HG03520 (cell line): ENCODE data around the gene SCTR.

Experiments used
- ATAC-seq: cut with Tn5 transposase; IDR thresholded peaks from one replicate; pipeline ENCODE4 v1.9.1; 2021; ENCODE audit warnings: mild to moderate bottlenecking, moderate library complexity; ENCODE audit not compliant: unreplicated experiment

SCTR gene

DNA sequence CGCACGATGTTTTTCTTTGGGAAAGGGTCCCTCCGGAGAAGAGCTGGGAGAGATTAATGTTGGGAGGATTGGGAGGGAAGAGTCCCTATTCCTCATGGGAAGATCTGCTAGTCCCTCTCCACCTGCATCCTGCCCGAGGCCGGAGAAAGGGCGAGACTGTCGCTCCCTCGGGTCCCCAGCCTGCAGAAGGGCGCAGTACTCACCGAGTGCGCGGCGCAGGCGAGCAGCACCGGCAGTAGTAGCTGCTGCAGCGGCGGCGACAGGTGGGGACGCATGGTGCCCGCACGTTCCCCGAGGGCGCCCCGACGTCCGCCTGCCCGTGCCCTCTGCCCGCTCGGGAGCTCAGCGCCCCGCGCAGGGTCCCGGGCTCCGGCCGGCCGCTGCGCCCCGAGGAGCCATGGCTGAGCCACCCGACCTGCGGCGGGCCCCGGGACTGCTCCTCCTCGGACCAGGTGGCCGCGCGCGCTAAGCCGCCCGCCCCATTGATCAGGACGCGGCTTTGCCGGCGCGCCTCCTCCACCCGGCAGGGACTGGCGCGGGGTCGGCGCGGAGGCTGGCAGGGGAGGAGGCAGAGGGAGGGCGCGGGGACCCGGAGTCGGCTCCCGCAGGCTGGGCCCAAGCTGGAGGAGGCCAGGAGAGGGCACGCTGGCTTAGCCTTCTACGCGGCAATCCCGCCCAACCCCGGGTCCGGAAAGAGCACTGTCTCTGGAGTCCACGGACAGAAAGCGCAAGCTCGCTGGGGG lies at the start of gene SCTR:
Gene SCTR (minus strand): TSS at position 532 of the 743 bp plus-strand sequence. CDS start 257 bp downstream, at position 275.
- ATAC-seq = no peak

DNA sequence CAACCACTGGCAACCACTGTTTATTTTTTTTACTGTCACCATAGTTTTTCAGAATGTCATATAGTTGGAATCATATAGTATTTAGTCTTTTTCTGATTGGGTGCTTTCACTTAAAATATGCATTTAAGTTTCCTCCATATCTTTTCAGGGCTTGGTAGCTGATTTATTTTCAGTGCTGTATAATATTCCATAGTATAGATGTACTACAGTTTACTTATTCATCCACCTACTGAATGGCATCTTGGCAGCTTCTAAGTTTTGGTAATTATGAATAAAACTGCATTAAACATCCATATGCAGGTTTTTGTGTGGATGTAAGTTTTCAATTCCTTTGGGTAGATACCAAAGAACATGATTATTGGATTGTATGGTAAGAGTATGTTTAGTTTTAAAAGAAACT lies 43.0 kb upstream of the SCTR start:
- ATAC-seq = no peak

DNA sequence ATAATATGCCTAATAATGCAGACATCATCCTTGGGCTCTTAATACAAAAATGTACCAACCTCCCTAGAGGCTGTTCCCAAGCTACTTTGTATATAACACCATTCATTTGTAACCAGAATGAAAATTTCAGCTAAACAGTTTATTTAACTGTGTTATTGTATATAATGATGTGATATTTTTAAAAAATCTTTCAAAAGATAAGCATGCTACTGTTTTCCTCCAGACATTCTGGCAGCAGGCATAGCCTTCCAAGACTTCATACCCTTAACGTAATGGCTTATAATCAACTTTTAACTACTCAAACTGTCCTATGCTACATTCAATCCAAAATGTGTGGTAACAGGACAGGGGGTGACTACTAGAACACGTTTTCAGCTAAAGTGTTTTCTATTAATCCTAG lies 41.2 kb upstream of the SCTR start:
- ATAC-seq = no peak

DNA sequence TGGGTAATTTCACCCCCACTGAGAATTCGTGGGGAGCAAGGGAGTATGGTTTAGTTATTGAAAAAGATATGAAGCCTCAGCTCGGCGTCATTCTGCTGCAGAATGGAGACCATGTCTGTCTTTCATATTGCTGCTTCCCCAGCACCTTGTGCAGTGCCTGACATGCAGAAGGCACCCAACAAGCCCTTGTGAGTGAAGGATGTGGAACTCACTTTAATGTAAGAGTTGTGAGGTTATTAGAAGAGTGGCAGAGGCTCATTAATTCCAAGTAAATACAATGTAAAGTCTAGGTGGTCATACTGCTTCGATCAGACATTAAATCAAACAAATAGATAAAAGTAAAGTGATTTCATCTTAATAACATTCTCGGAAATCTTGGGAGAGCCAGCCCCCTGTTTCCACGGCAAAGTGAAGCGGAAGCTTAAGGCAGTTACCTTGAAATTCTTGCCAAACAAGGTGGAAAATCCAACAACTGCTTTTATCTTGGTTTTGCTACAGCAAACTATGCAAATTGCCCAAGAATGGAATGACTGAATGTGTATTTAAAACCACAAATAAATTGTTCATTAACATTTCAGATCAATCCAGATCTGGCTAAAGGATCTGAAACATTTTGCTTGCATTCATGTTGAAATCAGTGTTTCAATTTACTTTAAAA lies 29.5 kb upstream of the SCTR start:
- ATAC-seq = no peak

DNA sequence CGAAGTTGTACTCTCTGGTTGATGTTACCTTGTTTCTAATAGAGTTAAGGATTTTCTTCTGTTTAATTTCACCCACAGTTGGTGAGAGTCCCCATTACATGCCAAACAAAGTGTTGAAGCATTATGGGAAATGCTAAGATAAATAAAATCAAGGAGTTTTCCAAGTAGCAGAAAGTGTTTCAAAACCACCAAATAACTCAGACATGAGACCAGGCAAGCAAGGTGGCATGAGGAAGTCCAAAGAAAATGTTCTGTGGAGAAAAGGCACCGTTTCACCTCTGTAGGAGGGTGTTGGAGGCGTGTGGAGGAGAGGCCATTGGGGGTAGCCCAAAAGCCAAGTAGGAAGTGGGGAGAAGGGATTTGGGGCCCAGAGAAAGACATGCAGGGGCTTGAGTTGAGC lies 28.6 kb upstream of the SCTR start:
- ATAC-seq = no peak

DNA sequence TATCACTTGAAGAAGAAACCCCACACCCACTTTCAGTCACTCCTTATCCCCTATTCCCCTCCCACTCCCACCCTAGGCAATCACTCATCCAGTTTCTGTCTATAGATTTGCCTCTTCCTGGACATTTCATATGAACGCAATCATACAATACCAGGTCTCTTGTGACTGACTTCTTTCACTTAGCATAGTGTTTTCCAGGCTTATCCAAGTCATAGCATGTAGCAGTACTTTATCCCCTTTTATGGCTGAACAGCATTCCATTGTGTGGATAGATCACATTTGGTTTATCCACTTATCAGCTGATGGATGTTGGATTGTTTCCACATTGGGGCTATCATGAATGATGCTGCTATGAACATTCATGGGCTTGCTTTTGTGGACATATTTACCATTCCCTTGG lies 26.6 kb upstream of the SCTR start:
- no peak for ATAC-seq

DNA sequence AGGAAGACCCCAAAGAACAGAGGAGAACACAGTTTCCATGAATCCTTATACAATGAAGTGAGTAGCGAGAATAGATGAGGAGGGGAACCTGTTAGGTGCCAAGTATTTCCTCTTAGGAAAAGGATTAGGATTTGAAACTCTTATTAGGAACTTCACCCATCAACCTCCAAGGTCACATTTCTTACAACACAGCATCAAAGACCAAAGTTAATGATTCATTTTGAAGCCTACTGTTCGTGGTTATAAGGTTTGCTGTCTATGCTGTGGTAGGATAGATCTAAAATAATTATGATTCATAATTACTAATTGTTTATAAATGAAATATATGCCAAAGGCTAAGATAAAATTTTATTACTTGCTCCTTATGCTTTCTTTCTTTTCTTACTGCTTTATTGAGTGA lies 26.1 kb upstream of the SCTR start:
- ATAC-seq = no peak

DNA sequence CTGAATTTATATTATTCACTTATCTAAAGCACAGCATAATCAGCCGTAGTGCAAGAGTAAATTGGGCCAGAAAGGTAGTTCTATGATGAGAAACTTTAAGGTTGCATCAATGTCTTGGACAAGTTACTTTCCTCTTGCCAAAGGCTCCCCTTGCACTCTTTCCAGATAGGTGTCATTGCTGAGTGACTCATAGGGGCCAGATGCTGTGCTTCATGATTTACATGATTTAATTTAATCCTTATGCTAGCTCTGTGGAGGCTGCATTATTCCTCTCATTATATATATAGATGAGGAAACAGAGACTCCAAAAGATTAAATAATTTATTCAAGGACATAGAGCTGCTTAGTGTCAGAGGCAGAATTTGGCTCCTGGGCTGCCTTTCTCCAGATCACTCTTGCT lies 25.0 kb upstream of the SCTR start:
- no peak for ATAC-seq

DNA sequence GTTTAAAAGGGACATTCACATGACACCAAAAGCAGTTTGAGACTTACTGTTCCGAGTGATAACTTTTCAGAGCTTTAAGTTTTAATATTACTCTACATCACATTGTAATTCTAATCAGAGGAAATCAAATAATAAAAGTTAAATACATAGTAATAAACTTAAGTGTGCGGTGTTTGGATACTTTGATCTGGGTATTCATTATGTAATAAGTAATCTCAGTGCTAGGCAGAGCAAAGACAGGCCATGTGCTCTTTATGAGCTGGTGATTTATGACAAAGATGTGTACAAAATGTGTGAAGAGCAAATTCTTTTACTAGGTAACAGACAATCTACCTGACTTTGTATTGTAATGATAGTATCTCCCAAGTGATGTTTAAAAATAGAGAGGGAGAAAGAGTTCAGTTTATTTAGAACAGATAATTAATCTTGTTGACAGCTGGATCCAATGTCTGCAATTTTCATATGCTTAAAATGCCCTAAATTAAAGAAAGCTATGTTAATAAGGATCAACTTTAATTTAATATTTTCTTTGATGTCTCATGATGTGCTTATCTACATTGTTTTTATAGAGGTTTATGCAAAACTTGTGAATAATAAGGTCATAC lies 24.3 kb upstream of the SCTR start:
- ATAC-seq = no peak

DNA sequence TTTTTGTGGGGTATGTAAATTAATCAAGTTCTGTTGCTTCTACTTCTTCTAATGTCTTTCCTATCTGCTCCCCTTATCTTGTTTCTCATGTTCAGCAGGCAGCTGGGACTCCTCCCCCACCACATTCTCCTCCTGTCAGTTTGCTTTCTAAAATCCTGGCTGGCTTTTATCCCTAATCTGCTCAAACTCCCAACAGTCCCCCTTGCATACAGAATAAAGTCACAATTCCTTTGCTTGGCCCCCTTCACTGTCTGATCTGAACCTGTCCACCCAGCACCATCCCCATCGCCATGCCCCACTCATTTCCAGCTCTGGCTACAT lies 22.1 kb upstream of the SCTR start:
- ATAC-seq = no peak

DNA sequence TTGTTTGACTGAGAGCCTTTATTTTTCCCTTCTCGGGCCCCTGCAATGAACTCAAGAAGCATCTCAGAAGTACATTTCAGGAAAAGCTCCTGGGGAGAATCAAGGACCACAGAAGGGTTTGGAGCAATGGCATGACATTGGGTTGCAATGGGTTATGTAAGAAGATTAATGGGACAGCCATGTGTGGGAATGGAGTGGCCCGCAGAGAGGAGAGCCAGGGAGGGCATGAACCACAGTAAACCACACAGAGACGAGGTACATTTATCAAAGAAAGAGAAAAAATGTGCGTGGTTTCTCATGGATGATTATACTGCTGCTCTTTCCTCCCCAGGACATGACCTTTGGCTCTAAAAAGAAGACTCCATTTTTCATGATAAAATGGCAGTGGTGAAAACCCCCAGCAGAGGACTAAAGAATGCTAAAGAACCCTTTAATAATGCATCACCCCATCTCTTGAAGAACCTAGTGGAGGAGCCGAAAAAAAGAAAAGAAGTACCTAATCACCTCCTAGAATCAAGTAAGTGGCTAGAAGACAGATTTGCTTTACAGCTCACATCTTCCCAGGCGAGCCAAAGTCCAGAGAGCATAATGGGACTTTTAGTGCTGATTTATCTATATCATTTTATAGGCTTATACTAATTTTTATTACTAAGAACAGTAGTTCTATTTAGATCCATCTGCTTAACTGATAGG lies 21.6 kb upstream of the SCTR start:
- no peak for ATAC-seq

DNA sequence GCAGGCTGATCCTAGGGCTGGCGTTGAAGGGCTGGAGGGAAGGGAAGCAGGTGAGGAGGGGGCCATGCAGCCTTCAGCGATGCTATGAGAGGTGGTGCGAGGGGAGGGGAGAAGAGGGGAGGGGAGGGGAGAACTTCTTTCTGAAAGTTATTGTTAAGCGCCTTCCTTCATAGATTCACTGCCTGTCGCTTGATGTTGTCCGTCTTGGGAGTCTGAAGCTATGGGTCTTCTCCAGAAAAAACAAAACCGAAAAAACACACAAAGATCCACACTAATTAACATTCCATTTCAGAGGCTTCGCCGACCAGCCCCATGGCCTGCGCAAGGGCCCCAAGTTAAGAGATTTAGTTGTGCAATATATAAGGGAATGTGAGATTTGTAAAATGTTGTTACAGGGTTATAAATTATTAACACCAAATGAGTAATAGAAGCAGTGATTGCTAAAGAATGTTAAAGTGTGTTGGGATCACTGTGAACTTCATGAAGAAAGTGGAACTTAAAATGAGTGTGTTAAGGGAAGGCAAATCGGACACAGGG lies 20.7 kb upstream of the SCTR start:
- ATAC-seq = no peak

DNA sequence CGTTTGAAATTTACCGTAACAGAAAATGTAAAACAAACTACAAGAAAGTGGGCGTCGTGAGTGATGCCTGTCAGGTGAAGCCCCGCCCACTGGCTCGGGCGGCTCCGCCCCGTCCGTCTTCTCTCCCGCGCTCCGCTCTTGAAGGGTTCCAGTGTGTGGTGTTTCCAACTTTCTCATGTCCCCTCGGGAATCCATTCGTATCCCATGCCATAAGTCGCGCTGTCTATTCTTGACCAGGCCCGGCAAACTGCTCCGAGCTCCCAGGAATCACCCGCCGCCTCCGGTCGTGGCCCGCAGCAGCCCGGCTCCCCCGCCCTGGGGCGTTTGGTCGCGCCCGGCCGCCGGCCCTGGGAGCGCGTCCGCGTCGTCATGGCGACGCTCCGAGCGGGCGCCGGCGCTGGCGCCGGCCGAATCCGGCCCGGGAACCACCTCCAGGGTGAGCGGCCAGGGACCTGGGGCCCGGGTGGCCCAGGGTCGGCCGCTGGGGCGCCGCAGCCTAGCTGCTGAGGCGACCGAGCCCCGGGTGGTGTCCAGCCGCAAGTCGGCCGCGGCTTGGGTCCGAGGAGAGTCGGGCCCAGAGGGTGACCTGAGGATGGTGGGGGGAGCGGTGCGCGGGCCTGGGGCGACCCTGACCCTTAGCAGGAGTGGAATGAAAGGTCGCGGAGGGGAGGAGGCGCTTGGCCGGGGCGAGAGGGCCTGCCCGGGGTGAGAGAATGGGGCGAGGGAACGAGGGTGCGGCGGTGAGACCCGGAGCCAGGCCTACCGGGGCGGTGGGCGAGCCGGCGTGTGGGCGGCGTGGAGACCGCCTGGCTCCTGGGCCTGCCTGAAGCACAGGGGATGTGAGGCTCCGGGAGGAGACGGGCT lies 20.0 kb upstream of the SCTR start, which contains the start of gene CFAP221:
Gene CFAP221 (plus strand): TSS at position 375 of the 864 bp plus-strand sequence. CDS start 1,683 bp downstream, outside the sequence.
- peak; percentile 83 for ATAC-seq

DNA sequence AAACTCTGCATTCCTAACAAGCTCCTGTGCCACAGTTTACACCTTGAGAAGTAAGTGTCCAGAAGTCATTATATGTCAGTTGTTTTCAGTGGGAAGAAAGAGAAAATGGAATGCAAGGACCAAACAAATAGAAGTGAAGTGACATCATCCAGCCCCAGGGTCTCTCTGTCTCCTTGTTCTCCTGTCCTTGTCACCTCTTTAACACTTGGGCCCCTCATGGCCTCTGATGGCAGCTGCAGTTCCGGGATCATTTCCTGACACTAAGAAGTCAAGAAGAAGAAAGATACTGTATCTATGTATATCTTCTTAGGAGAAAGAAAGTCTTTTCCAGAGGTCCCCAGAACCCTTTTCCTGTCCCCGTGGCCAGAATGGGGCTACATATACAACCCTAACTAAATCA lies 17.2 kb upstream of the SCTR start:
- no peak for ATAC-seq

DNA sequence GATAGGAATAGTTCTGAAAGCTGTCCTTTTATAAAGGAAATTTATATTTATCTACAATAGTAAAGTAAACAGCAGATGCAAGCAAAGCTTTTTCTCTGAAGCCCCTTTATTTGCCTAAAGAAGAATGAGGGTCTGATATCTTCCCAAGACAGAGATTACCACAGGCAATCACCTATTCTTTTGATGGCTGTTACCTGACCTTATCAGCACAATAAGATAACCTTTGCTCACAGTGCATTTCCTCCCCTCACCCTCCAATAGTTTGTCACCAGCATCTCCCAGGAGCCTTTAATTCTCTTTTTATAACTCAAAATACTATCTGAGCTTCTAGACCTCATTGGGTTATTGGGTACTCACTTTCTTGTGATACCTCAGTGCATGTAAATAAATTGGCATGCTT lies 13.5 kb upstream of the SCTR start:
- ATAC-seq = no peak

DNA sequence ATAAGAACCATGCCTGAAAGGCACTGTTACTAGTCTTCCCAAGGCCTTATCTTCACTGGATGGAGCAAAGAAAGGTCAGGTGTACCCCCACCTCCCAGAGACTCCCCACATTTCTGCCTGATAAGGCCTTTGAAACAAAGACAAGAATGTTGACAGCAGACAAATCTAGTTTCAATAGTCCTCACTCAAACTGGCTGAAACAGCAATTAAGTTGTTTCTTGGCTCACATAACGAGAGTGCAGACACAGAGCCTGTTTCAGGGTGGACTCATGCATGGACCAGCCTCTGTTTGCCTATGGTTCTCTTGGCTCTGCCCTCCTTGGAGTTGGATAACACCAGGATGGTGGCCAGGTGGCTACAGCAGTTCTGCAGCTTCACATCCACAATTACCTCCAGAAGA lies 12.4 kb upstream of the SCTR start:
- no peak for ATAC-seq

DNA sequence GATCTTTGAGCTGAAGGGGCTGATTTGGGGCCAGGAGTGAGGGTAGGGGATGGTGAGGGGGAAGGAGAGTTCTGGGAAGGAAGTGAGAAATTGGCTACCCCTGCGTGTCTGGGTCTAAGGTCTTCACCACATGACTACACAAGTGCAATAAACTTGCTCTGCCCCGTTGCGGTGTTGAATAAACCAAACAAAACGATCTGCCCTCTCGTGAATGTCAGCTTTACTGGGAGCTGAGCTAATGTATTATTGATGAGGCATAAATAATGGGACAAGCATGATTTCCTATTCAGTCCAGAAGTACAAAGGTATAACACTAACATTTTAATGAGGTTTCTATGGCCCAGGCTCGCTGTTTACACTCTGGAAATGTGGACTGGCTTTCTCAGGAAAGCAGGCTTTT lies 11.9 kb upstream of the SCTR start:
- no peak for ATAC-seq

DNA sequence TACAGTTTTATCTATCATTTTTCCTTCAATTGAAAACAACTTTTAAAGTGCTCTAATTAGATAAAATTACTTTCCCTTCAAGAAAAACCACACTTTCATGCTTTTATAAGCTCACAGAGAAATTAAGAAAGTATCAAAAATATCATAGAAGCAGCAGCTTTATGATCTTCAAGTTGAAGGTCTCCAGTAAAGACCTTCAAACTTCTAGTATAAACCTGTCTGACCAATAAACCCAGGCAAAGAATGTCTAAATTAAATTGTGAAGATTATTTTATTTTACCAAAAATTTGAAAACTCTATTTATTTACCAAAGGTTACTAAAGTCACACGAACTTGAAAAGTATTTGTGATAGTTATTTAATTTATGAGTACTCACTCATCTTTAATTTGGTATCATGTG lies 9.3 kb upstream of the SCTR start:
- no peak for ATAC-seq

DNA sequence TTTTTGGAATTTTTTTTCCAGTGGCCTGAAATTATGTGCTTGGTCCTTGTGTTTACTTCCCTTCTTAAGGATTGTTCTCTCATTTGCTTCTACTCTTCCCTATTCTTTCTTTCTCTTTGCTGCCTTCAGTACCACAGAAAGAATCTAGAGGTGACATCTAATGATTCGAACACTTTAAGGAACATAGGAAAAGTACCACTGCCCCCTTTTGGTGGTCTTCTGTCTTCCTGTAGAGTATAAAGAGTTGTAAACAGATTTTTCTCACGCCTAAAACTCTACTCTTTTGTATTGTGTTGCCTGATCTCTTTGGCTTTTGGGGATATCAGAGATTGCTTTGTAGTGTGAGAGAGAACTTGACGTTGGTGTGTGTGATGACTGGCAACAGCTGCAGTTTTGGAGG lies 7.0 kb upstream of the SCTR start:
- no peak for ATAC-seq

DNA sequence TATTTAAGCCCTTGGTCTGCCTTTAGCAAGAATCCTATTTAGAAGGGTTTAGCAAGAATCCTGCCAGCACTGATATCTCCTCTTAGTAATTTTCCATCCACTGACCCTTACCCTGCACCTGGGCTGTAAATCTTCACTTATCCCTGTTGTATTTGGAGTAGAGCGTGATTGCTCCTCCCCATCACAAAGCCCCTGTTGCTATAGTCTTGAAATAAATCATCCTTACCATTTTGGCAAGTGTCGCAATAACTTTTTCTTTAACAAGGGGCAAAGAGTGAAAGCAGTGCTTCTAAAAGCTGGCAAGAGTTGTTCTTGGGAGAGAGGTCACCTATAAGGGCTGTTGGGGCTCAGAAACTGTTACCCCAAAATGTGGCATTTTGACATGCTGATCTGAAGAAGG lies 3.7 kb upstream of the SCTR start:
- ATAC-seq = no peak

DNA sequence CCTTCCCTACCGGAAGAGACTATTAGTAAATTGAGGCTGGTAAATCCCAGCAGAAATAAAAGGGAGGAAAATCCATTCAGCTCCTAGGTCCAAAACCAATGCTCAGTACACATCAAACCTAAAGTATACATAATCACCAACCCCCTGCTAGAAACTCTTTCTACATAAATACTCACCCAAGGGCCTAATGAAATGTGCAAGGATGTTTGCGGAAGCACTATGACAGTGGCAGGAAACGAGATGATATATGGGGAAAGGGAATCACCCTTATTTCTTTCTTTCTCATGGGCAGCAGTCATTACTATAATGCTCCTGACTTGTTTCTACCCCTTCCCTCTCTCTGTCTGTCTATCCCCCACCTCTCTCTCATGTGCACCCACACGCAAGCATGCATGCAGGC lies 1.3 kb upstream of the SCTR start:
- ATAC-seq = no peak
